8988T (cell line): ENCODE data around the gene ZNF628.
"Not testable (repeated sequence)": the region's sequence is repeated elsewhere in the genome, so short reads cannot be mapped to it uniquely, and the experiment has no call there.

ENCODE experiments used
- DNase-seq: peaks from one replicate; pipeline ENCODE4 v3.0.0; 2011

The ZNF628 gene

DNA sequence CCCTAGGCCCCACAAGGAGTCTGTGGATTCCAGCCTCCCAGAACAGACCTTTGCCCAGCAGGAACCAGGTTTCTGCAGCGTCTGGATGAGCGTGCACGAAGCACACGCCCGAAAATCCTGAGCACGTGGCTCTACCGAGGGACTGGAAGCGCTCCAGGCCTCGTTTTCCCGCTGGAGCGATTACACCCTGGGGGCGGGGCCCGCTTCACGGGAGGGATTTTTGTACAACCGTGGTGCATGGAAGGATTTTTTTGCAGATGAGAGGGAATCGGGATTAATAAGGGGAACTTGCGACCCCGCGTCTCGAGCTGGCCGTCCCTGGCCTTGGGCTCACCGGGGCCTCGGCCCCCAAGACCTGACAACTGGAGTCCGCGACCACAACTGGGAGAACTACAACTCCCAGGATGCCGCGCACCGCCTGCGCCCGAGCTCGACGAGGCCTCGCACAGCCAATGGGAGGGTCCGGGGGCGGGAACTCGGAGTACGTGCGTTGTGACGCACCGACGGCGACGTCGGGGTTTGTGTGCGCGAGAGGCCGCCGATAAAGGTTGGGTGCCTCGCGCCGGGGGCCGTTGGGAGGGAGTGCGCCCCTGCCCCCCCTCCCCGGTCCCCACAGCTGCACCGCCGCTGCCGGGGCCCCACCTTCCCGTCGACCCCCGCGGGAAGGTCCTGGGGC lies at the start of gene ZNF628:
Gene ZNF628, plus strand, starts transcription at position 518 of the 676 bp plus-strand sequence. CDS start 3,294 bp downstream, outside the sequence.
- peak; percentile 97 for DNase-seq

DNA sequence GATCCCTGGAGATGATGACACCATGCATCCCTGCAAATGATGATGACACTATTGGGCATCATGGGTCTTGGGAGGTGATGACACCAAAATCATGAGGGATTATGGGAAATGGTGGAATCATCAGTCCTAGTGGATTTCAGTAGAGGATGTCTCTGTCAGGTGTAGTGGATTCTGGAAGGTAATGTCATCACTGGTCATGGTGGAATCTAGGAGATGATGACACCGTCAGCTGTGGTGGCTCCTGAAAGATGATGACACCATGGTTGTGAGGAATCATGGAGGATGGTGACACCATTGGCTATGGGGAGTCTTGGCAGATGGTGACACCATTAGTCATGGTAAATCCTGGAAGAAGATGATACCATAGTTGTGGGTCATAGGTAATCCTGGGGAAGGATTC lies 45.2 kb upstream of the ZNF628 start:
- DNase-seq, result no peak

DNA sequence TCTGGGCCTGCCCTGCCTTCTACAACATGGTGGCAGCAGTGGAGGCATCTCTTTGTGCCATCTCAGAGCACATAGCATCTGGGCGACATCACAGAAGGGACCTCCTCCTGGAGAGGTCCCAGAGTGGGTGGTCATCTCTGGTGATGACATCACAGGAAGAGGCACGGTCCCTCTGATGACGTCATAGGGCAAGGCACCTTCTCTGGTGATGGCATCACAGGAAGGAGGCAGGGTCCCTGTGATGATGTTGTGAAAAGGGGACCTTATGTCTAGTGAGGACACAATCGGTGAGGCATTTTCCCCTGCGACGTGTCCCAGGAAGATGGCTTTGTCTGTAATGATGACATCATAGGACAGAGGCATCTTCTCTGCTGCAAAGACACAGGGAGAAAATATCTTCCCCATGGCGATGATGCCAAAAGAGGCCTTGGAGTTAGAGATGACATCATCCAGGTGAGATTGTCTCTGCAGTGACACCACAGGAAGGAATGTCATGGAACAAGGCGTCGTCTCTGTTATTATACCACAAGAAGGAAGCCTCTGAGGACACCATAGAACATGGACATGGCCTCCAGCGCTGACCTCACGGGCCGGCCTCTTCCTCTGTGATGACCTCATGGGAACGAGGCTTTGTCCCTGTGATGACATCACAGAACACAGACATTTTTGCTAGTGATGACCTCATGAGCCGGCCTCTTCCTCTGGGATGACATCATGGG lies 44.0 kb upstream of the ZNF628 start:
- no peak for DNase-seq

DNA sequence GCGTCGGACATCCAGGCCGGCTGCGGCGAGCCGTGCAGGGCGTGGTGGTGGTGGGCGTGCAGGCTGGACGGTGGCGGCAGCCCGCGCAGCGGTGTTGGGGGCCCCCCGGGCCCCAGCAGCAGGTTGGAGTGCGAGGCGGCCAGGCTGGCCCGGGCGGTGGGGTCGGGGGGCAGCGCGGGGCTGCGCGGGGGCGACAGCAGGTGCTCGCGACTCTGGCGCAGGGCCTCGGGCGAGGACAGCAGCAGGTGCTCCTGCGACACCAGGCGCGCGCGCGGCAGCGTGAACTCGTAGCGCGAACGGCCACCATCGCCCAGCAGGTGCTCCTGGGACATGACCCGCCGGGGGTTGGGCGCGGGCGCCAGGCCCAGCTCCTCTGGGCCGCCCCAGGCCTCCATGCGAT lies 43.1 kb upstream of the ZNF628 start:
- no peak for DNase-seq

DNA sequence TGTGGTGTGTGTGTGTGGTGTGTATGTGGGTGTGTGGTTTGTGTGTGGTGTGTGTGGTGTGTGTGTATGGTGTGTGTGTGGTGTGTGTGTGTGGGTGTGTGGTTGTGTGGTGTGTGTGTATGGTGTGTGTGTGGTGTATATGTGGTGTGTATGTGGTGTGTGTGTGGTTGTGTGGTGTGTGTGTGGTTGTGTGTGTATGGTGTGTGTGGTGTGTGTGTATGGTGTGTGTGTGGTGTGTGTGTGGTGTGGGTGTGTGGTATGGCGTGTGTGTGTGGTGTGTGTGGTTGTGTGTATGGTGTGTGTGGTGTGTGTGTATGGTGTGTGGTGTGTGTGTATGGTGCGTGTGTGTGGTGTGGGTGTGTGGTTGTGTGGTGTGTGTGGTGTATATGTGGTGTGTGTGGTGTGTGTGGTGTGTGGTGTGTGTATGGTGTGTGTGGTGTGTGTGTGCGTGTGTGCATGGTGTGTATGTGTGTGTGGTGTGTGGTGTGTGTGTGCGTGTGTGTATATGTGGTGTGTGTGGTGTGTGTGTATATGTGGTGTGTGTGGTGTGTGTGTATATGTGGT lies 42.0 kb upstream of the ZNF628 start:
- DNase-seq, result no peak

DNA sequence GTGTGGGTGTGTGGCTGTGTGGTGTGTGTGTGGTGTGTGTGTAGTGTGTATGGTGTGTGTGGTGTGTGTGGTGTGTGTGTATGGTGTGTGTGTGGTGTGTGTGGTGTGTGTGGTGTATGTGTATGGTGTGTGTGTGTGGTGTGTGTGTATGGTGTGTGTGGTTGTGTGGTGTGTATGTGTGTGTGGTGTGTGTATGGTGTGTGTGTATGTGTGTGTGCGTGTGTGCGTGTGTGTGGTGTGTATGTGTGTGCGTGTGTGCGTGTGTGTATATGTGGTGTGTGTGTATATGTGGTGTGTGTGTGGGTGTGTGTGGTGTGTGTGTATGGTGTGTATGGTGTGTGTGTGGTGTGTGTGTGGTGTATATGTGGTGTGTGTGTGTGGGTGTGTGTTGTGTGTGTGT lies 41.4 kb upstream of the ZNF628 start:
- no peak for DNase-seq

DNA sequence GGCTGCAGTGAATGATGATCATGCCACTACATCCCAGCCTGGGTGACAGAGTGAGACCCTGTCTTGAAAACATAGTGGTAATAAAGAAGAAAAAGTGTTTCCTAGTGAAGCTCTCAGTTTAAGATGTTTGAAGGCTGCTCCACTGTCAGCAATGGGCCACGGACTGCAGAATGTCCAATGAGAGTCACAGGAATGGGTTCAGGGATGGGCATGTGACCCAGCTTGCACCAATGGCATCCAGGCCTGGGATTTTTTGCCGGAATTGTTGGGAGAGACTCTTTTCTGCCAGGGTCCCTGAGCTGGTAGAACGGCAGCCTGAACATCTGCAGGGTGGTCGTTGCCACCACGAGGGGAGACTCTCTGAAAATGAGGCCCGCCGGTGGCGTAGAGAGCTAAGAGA lies 39.6 kb upstream of the ZNF628 start:
- DNase-seq, result no peak

DNA sequence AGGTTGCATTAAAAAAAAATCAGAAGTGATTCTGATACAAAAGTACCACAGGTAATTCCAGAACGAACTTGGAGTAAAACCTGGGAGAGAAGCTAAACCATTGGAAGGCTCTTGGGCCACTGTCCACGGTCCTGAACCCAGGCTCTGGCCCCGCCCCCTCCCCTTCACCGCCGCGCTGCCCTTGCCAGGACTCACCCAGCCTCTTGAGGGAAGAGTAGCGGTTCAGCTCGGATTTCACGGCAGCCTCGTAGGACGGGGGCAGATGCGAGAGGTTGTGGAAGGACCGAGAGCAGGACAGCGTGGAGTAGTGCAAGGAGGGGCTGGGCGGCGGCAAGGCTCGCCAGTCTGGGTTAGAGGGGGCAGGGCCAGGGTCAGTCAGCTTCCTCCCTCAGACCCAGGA lies 39.0 kb upstream of the ZNF628 start:
- no peak for DNase-seq

DNA sequence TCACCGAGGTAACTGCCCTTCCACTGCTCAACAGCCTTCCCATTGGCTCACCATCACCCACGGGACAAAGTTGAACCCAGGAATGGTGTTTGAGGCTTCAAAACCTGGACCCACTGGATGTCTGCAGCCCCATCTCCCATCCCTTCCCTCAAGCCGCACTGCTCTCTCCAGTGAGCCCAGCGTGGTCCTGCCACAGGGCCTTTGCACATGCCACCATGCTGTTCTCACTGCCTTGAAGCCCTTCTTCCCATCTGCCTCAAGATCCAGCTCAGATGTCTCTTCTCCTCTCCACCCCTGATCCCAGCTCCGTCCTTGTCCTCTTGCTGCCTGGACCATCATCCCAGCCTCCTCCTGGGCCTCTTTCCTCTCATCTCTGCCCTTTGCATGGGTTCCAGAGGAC lies 37.4 kb upstream of the ZNF628 start:
- no peak for DNase-seq

DNA sequence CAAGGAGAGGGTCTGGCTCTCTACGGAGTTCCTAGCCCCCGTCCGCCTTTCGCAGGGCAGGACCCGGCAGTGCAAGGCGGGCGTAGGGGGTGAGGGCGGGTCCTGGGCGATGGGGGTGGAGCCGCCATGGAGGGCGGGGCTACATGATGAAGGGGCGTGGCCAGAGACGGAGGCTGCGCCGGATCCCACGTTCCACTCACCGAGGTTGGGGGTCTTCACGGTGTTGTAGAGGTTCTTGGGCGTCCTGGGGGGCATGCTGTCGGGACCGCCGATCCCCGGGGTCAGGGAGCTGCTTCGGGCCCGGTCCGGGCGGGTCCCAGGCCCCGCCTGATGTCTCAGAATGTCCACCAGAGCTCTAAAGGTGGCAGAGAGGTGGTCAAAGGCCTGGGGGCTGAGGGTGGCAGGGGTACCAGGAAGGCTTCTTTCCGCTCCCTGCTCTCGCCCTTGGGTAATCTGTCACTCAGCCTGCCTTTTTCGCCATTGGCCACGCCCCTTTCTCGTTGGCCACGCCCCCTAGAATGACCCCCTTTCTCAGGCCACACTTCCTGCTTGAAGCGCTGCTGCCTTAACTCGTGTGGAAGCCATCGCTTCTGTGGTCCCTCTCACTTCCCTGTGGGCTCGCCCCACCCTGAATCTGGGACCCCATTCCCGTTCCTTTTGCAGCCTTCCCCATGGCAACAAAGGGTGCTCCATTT lies 35.9 kb upstream of the ZNF628 start:
- DNase-seq, result no peak

DNA sequence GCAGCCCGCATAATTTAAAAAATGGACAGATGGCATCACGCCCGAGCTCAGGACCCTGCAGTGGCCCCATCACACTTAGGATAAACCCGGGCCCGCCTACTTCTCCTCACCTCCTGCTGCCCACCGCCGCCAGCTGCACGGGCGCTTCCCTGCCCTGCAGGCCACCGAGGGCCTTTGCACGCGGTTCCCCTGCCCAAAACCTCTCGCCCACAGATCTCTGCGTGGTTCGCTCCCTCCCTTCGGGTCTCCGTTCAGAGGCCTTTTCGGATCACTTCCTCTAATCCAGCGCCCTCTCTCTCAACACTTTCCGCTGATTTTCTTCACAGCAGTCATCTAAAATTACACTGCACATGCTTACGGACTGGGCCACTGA lies 35.1 kb upstream of the ZNF628 start:
- no peak for DNase-seq

DNA sequence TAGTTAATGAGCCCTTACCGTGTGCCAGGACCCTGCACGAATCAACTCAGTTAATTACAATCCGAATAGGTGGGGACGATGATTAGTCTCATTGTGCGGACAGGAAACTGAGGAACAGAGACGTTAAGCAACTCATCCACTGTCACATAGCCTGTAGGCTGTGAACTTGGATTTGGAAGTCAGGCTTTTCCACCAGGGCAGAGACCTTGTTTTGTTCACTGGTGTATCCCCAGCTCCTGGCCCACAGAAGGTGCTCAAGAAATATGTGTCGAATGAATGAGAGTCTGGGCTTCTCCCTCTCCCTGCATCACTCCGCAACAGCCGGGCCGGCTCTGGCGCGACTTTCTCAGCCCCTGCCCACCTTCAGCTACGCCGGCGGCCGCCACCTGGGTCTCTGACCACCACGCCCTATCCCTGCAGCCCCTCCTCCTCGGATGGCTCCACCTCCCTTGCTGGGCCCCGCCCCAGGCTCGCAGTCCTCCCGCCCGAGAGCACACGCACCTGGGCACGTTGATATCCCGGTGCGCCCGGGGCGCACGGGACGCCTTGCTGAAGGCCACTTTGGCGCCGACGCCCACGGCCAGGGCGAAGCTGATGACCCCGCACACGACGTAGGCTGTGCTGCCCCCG lies 34.6 kb upstream of the ZNF628 start:
- no peak for DNase-seq

DNA sequence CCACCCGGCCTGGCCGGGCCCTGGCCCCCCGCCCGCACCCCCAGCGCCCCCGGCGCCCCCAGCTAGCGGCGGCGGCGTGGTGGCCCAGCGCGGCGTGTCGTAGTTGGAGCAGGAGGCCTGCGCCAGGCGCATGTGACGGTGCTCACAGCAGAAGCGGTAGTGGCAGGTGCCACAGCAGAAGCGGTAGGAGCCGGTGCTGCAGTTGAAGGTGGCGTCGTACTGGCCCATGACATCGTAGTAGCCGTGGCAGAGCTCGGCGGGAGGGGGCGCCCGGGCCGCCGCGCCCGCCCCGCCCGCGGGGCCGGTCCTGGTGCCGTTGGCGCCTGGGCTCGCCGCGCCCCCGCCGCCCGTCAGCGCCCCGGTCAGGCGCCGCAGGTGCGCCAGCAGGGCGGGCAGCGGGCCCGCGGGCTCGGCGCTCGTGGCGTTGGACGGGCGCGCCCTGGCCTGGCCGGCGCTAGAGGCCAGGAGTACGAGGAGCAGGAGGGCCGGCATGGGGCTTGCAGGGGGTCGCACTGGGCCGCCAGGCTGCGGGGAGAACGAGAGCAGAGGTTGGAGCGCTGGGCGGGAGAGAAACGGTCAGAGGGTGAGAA lies 34.0 kb upstream of the ZNF628 start:
- DNase-seq, result no peak

DNA sequence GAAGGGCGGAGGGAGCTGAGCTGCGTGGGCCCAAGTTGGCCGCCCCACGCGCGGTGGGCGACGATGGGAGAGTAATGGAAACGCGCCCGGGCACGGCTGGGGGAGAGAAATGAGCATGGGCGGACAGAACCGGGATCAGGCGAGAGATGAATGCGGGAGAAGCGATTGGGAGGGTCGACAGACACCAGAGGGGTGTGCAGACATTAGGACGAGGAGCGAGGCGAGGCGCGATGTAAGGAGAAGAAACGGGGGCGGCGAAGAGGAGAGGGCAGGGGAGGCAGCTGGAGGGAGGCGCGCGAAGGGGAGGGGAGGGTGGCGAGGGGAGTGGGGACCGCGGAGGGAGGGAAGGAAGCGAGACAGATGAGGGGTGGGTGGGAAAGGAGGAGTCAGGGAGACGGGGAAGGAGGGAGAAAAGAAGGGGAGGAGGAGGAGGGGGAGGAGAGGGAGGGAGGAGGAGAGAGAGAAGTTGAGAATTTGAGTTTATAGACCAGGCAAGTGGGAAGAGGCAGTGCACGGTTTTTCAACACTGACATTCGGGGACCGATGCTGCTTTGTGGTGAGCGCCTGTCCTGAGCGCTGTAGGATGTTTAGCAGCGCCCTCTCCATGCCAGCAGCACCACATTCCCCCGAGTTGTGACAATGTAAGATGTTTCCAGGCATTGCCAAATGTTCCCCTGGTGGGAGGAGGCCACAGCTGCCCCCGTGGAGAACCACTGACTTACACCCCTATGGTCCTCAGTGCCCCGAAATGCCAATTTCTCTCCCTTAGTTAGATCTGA lies 33.2 kb upstream of the ZNF628 start, which contains the start of gene SHISA7:
Gene SHISA7, minus strand, starts transcription at position 256 of the 779 bp plus-strand sequence. CDS start 437 bp downstream, outside the sequence.
- DNase-seq, result no peak

DNA sequence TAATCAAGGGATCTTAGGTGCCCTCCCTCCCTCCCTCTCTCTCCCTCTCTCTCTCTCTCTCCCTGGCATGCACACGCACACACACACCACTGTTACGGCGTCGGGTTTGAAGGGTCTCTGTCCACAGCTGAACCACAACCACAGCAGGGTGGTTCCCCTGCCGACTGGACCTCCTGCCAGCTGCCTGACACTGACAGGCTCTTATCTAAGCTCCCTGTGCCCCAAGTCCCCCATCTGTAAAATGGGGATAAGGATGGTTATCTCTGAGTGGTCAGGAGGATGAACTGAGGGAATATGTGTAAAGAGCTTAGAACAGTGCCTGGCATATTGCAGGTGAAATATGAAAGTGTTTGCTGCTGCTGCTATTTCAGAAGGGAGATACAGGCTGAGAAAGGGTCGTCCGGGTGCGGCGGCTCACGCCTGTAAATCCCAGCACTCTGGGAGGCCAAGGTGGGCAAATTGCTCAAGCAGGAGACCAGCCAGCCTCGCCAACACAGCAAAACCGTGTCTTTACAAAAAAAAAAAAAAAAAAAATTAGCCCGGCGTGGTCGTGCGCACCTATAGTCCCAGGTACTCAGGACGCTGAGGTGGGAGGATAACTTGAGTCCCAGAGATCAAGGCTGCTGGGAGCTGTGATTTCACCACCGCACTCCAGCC lies 32.5 kb upstream of the ZNF628 start:
- DNase-seq, result no peak

DNA sequence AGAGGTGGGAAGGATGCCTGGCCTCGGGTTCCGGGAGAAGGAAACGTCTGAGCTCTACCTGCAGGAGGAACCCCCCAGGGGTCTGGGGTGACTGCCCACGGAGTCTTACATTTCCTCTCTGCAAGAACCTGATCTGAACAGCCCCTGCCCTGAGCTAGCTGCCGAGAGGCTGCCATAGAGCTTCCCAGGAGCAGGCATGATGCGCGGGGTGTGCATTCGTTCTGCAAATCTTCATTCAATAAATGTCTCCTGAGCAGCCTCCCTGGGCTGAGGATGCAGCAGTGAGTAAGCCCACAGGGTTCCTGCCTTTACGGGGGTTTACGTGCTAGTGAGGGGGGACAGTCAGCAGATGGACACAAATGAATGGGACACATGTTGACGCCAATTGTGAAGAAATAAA lies 31.8 kb upstream of the ZNF628 start:
- DNase-seq, result no peak

DNA sequence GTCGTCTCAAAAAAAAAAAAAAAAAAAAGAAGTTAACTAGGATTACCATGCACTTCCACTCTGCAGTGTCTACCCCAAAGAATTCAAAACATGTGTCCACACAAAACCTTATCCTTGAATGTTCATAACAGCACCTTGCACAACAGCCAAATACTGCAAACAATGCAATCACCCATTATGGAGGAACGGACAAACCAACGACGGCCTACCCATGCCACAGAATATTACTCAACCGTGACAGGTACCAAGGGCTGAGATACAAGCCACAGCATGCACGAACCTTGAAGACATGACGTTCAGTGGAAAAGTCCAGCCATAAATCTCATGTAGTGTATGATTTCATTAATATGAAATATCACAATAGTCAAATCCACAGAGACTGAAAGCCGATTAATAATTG lies 30.4 kb upstream of the ZNF628 start:
- no peak for DNase-seq

DNA sequence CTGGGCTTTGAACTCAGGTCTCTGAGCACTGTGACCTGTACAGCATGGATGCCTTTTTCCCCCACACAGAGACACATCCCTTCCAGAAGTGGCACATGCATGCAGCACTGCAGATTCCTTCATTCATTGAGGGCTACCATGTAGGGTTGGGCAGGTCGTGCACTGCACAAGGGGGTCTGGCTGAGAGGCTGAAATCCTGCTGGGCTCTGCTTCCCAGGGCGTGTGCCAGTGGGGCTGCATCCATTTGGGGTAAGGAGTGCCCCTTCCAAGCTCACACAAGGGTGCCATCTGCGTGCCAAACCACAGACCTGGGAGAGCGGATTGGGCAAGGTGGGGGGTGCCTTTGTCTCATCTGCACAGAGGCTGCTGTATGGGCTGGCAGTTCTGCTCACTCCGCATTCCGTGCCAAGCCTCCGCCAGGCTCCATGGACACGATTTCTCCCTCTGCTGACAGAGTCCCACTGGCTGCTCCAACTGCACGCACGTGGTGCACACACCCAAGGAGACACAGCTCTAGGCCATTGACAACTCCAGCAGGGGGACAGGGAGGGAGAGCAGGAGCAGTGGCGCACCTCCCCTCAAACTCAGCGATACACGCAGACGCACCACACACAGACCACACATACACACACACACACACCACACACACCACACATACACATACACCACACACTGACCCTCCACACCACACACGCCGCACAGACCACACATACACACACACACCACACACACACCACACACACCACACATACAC lies 28.8 kb upstream of the ZNF628 start:
- peak; percentile 71 for DNase-seq

DNA sequence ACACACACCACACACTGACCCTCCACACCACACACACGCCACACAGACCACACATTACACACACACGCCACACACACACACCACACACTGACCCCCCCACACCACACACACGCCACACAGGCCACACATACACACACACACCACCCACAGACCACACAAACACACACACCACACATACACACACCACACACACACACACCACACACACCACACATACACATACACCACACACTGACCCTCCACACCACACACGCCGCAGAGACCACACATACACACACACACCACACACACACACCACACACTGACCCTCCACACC lies 28.3 kb upstream of the ZNF628 start:
- DNase-seq, result not testable (repeated sequence)

DNA sequence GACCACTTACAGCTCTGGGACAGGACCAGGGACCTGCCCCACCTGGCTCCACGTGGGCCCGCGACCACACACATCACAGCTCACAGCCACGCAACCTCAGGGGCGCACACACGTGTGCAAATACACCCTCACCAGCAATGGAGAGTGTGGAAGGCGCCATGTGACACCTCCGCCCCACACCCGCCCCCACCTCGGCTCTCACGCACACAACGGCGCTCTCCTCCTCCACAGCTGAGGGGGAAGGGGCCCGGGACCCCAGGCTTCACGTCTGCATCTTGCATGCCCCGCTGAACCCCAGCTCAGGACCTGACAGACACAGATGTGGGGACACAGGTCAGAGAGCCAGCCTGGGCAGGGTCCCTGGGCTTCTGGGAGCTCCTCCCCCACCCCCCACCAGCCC lies 26.9 kb upstream of the ZNF628 start:
- no peak for DNase-seq
